H9 (cell line): ENCODE data around the gene VAV2. TPM values are rescaled to one million over a fixed set of nuclear protein-coding genes. Genes with fewer than 3 reads are reported as not detected.

Experiments used
- DNase-seq: peaks from one replicate; pipeline ENCODE4 v3.0.0-alpha.2; 2017
- H2AFZ ChIP-seq: one replicate; pipeline ENCODE4 v1.6.1; 2013; ENCODE audit warnings: mild to moderate bottlenecking, low read length, control low read depth, moderate library complexity
- H2AK5ac ChIP-seq: 2 replicates; pipeline ENCODE4 v1.6.1; 2013; ENCODE audit warnings: low read length, control low read depth, mixed read lengths; ENCODE audit not compliant: insufficient read length
- H2BK120ac ChIP-seq: one replicate; pipeline ENCODE4 v1.6.1; 2013; ENCODE audit warnings: low read depth, mild to moderate bottlenecking, low read length, control low read depth, inconsistent platforms; ENCODE audit not compliant: poor library complexity, severe bottlenecking
- H2BK12ac ChIP-seq: 2 replicates; pipeline ENCODE4 v1.6.1; 2013; ENCODE audit warnings: low read length, control low read depth, mixed read lengths, low read depth; ENCODE audit not compliant: insufficient read length
- H2BK15ac ChIP-seq: 2 replicates; pipeline ENCODE4 v1.6.1; 2013; ENCODE audit warnings: low read depth, low read length, control low read depth
- H2BK20ac ChIP-seq: one replicate; pipeline ENCODE4 v1.6.1; 2013; ENCODE audit warnings: low read depth, mild to moderate bottlenecking, low read length, control low read depth, inconsistent platforms; ENCODE audit not compliant: poor library complexity, severe bottlenecking
- H2BK5ac ChIP-seq: 2 replicates; pipeline ENCODE4 v1.6.1; 2013; ENCODE audit warnings: low read length, control low read depth, mixed read lengths; ENCODE audit not compliant: insufficient read length
- H3K14ac ChIP-seq: 2 replicates; pipeline ENCODE4 v1.6.1; 2013; ENCODE audit warnings: low read length, control low read depth; ENCODE audit not compliant: insufficient read depth
- H3K18ac ChIP-seq: 2 replicates; pipeline ENCODE4 v1.6.1; 2013; ENCODE audit warnings: low read depth, mild to moderate bottlenecking, mixed read lengths, low read length, control low read depth; ENCODE audit not compliant: insufficient read length
- H3K23ac ChIP-seq: 2 replicates; pipeline ENCODE4 v1.6.1; 2013; ENCODE audit warnings: low read length, control low read depth, mixed read lengths, low read depth; ENCODE audit not compliant: insufficient read length
- H3K23me2 ChIP-seq: 2 replicates; pipeline ENCODE4 v1.6.1; 2013; ENCODE audit warnings: low read depth, mild to moderate bottlenecking, mixed read lengths, low read length, control low read depth; ENCODE audit not compliant: insufficient read length, poor library complexity, severe bottlenecking
- H3K27ac ChIP-seq: 2 replicates; pipeline ENCODE4 v1.5.1; 2013; ENCODE audit warnings: low read length, control low read depth, mixed read lengths, low read depth; ENCODE audit not compliant: insufficient read length
- H3K27me3 ChIP-seq: 2 replicates; pipeline ENCODE4 v1.6.1; 2013; ENCODE audit warnings: low read length, control low read depth, inconsistent platforms; ENCODE audit not compliant: insufficient read depth
- H3K4ac ChIP-seq: 2 replicates; pipeline ENCODE4 v1.6.1; 2013; ENCODE audit warnings: low read depth, mild to moderate bottlenecking, control low read depth, inconsistent platforms, low read length, moderate library complexity
- H3K4me1 ChIP-seq: 2 replicates; pipeline ENCODE4 v1.6.1; 2013; ENCODE audit warnings: low read length, control low read depth, inconsistent platforms; ENCODE audit not compliant: insufficient read depth
- H3K4me2 ChIP-seq: 2 replicates; pipeline ENCODE4 v1.6.1; 2013; ENCODE audit warnings: low read length, control low read depth, mixed read lengths; ENCODE audit not compliant: insufficient read length, insufficient read depth
- H3K56ac ChIP-seq: 2 replicates; pipeline ENCODE4 v1.6.1; 2013; ENCODE audit warnings: low read depth, mild to moderate bottlenecking, mixed read lengths, low read length, control low read depth; ENCODE audit not compliant: insufficient read length
- H3K79me1 ChIP-seq: 2 replicates; pipeline ENCODE4 v1.6.1; 2013; ENCODE audit warnings: low read depth, mild to moderate bottlenecking, moderate library complexity, low read length, control low read depth, inconsistent platforms; ENCODE audit not compliant: insufficient read depth, poor library complexity, severe bottlenecking
- H3K79me2 ChIP-seq: 2 replicates; pipeline ENCODE4 v1.6.1; 2013; ENCODE audit warnings: low read length, control low read depth, inconsistent platforms; ENCODE audit not compliant: insufficient read depth
- H3K9ac ChIP-seq: 2 replicates; pipeline ENCODE4 v1.6.1; 2013; ENCODE audit warnings: low read length, control low read depth, mixed read lengths; ENCODE audit not compliant: insufficient read length; ENCODE audit errors: extremely low read depth
- H3K9me3 ChIP-seq: one replicate; pipeline ENCODE4 v1.6.1; 2013; ENCODE audit warnings: low read depth, low read length, inconsistent platforms; ENCODE audit not compliant: control insufficient read depth
- H3T11ph ChIP-seq: one replicate; pipeline ENCODE4 v1.6.1; 2013; ENCODE audit warnings: mild to moderate bottlenecking, low read length, control low read depth, inconsistent platforms
- H4K20me1 ChIP-seq: one replicate; pipeline ENCODE4 v1.6.1; 2013; ENCODE audit not compliant: control insufficient read depth, insufficient read length, insufficient read depth
- H4K5ac ChIP-seq: 2 replicates; pipeline ENCODE4 v1.6.1; 2013; ENCODE audit warnings: low read depth, mild to moderate bottlenecking, mixed read lengths, low read length, control low read depth; ENCODE audit not compliant: insufficient read length
- H4K8ac ChIP-seq: replicated peaks from 2 replicates; pipeline ENCODE4 v1.6.1; 2013; ENCODE audit warnings: low read length, control low read depth, mixed read lengths, low read depth; ENCODE audit not compliant: insufficient read length
- H4K91ac ChIP-seq: 2 replicates; pipeline ENCODE4 v1.6.1; 2013; ENCODE audit warnings: low read depth, mild to moderate bottlenecking, moderate library complexity, mixed read lengths, low read length, control low read depth; ENCODE audit not compliant: insufficient read length
- H3K27ac Mint-ChIP-seq, 3 experiments: 2 replicates in 2 of 3; 3 replicates in 1 of 3; pipeline ENCODE4 v1.8.0; 2020 to 2021; ENCODE audit warnings: mixed read lengths in 3 of 3, mild to moderate bottlenecking in 1 of 3, moderate library complexity in 1 of 3
- H3K27me3 Mint-ChIP-seq: 2 replicates; pipeline ENCODE4 v1.8.0; 2021; ENCODE audit warnings: low read depth, mild to moderate bottlenecking, moderate library complexity, mixed read lengths
- H3K36me3 Mint-ChIP-seq, 3 experiments: 2 replicates in 2 of 3; 3 replicates in 1 of 3; pipeline ENCODE4 v1.8.0; 2020 to 2021; ENCODE audit warnings: low read depth in 3 of 3, mixed read lengths in 3 of 3; ENCODE audit not compliant: insufficient read depth in 1 of 3
- H3K4me1 Mint-ChIP-seq, 2 experiments: 2 replicates each; pipeline ENCODE4 v1.8.0; 2020; ENCODE audit warnings: mixed read lengths in 2 of 2
- H3K4me3 Mint-ChIP-seq, 2 experiments: 2 replicates in 1 of 2; 3 replicates in 1 of 2; pipeline ENCODE4 v1.8.0; 2020 to 2021; ENCODE audit warnings: mild to moderate bottlenecking in 2 of 2, mixed read lengths in 2 of 2, moderate library complexity in 1 of 2
- H3K9me3 Mint-ChIP-seq, 2 experiments: 2 replicates in 1 of 2; 3 replicates in 1 of 2; pipeline ENCODE4 v1.8.0; 2020; ENCODE audit warnings: mild to moderate bottlenecking in 2 of 2, mixed read lengths in 2 of 2, moderate library complexity in 1 of 2
- CTCF ChIP-seq: fragments of 200-600 bp; sonication (generic); conservative IDR thresholded peaks from 3 replicates; pipeline ENCODE4 v1.8.0; 2021; ENCODE audit warnings: antibody characterized with exemption, mild to moderate bottlenecking
- WGBS: extraction: QIAGEN DNeasy Blood & Tissue Kit; methylation state at CpG from one replicate; pipeline ENCODE4 v1.1.7; 2013; ENCODE audit warnings: missing lambda C conversion rate, low lambda C conversion rate, mixed read lengths; ENCODE audit not compliant: insufficient read length; ENCODE audit errors: extremely low coverage; 5-methylcytosine and 5-hydroxymethylcytosine counted together
- total RNA-seq: library from RNA; stranded (reverse); gene quantifications from 2 replicates; pipeline ENCODE4 v1.2.1, GENCODE V29; 2021

VAV2 gene
- total RNA-seq, 1 experiment from 2014 or later = 58.7 TPM

GRCh38 chr9:133805876-133806622 lies 186.1 kb downstream of the VAV2 start:
- H3K27me3 ChIP-seq = no peaks in the 10 kb centered on the region
- no peak overlapping the region for H3K4ac ChIP-seq
- Mint-ChIP-seq H3K27me3 (no peaks in the 10 kb centered on the region), H3K9me3 (no peaks in the 10 kb centered on the region), H3K27ac (no peak overlapping the region), H3K4me3 (no peak overlapping the region), H3K36me3 (peaks cover 0 to 38% (median 1%) of the 10 kb centered on the region in 3 experiments; a peak in 3 of 7 replicates), H3K4me1 (peaks cover 3 to 18% of the 10 kb centered on the region in 2 experiments; a peak in 3 of 4 replicates)
- H3K56ac ChIP-seq = no peak overlapping the region
- no peak overlapping the region; the same call in 1 of the 2 replicates for H3K14ac ChIP-seq
- no peak overlapping the region for H3K4me2 ChIP-seq
- H3K79me1 ChIP-seq = no peaks in the 10 kb centered on the region
- no peak overlapping the region for H4K91ac ChIP-seq
- H2BK120ac ChIP-seq = no peak overlapping the region
- no peaks in the 10 kb centered on the region for H3K4me1 ChIP-seq
- H2BK5ac ChIP-seq = no peak overlapping the region
- H2AFZ ChIP-seq = no peak overlapping the region
- DNase-seq = no peak
- no peak overlapping the region for H2BK20ac ChIP-seq
- no peak overlapping the region for H3K18ac ChIP-seq
- H4K20me1 ChIP-seq = no peaks in the 10 kb centered on the region
- H4K5ac ChIP-seq = no peak overlapping the region
- H3T11ph ChIP-seq = no peak overlapping the region
- H4K8ac ChIP-seq = no peak overlapping the region
- H3K23me2 ChIP-seq = no peaks in the 10 kb centered on the region
- no peak overlapping the region for H2BK12ac ChIP-seq
- WGBS = no CpG with 5 or more reads among the region's 32 CpGs
- H3K23ac ChIP-seq = no peak overlapping the region
- no peak overlapping the region for H2BK15ac ChIP-seq
- TF ChIP-seq CTCF = no peak
- H2AK5ac ChIP-seq = no peak overlapping the region
- no peaks in the 10 kb centered on the region for H3K79me2 ChIP-seq
- H3K27ac ChIP-seq = no peak overlapping the region
- no peaks in the 10 kb centered on the region for H3K9me3 ChIP-seq
- H3K9ac ChIP-seq = no peak overlapping the region
